Glomerular endothelial cell (primary cell): ENCODE results near the gene NCBP2L. TPM values are rescaled to one million over a fixed set of nuclear protein-coding genes. Genes with fewer than 3 reads are reported as not detected.

Source experiments
- total RNA-seq: library from RNA; depleted of rRNA; stranded (reverse); fragments of >200 nt; gene quantifications from 2 replicates; pipeline ENCODE4 v1.2.3, GENCODE V29; 2015

Gene NCBP2L
- total RNA-seq, 1 donor from 2014 or later = not detected

Other genes with a start within 250 kb of the NCBP2L start
- gene PRPS1, start 149.2 kb upstream of the NCBP2L start, total RNA-seq = 27.9 and 29.0 TPM in 2 replicates
- gene TSC22D3, start 1.9 kb upstream of the NCBP2L start, total RNA-seq = 18.9 and 31.1 TPM in 2 replicates
- gene MID2, start 48.1 kb downstream of the NCBP2L start, total RNA-seq = 21.4 and 35.1 TPM in 2 replicates
- 0.47 TPM in 1 of 2 replicates, not detected in the other for gene TEX13B, start 204.6 kb downstream of the NCBP2L start, total RNA-seq